ENCODE data around the gene TOR3A.

Gene TOR3A

DNA sequence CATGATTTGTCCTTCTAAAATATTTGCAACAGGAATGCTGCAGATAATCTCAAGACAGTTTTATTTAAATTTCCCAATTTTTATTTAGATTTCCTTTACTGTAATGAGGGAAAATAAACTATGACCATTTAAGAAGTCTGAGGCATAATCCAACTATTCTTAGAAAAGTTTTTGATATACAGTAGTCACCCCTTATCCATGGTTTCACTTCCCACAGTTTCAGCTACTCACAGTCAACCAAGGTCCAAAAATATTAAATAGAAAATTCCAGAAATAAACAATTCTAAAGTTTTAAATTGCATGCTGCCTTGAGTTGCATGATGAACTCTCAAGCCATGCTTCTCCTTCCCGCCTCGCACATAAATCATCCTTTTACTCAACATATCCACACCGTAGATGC is 33.3 kb downstream of the TOR3A start:
- TF ChIP-seq TAF1 (IDR thresholded peaks at IDR 0.05; ENCODE audit: borderline replicate concordance, insufficient read depth, low read length) (no peak), REST (IDR thresholded peaks at IDR 0.05; ENCODE audit: insufficient read depth in 1 of 2, low read depth in 2 of 2, low read length in 2 of 2) (no peak), POLR2AphosphoS5 (IDR thresholded peaks at IDR 0.05; ENCODE audit: low read depth, low read length) (no peak), FOXP2 (optimal IDR thresholded peaks at IDR 0.05; ENCODE audit: borderline replicate concordance, extremely low read depth, extremely low read length, insufficient read depth) (no peak), SIN3A (IDR thresholded peaks at IDR 0.05; ENCODE audit: borderline replicate concordance, insufficient read depth, low read length) (no peak)

- TF ChIP-seq POLR2AphosphoS5 (IDR thresholded peaks at IDR 0.05; ENCODE audit: low read depth, low read length) = no peak
- TF ChIP-seq FOXP2 (optimal IDR thresholded peaks at IDR 0.05; ENCODE audit: borderline replicate concordance, extremely low read depth, extremely low read length, insufficient read depth) = no peak
- TF ChIP-seq REST (IDR thresholded peaks at IDR 0.05; ENCODE audit: insufficient read depth in 1 of 2, low read depth in 2 of 2, low read length in 2 of 2) = no peak
- no peak for TF ChIP-seq SIN3A (IDR thresholded peaks at IDR 0.05; ENCODE audit: borderline replicate concordance, insufficient read depth, low read length)
- no peak for TF ChIP-seq TAF1 (IDR thresholded peaks at IDR 0.05; ENCODE audit: borderline replicate concordance, insufficient read depth, low read length)
Observed at GRCh38 chr1:179119513-179119912, 37.6 kb downstream of the TOR3A start.

GRCh38 chr1:179120736-179121135 is 38.9 kb downstream of the TOR3A start:
- TF ChIP-seq REST (IDR thresholded peaks at IDR 0.05; ENCODE audit: insufficient read depth in 1 of 2, low read depth in 2 of 2, low read length in 2 of 2) = no peak
- no peak for TF ChIP-seq SIN3A (IDR thresholded peaks at IDR 0.05; ENCODE audit: borderline replicate concordance, insufficient read depth, low read length)
- no peak for TF ChIP-seq FOXP2 (optimal IDR thresholded peaks at IDR 0.05; ENCODE audit: borderline replicate concordance, extremely low read depth, extremely low read length, insufficient read depth)
- TF ChIP-seq POLR2AphosphoS5 (IDR thresholded peaks at IDR 0.05; ENCODE audit: low read depth, low read length) = no peak
- TF ChIP-seq TAF1 (IDR thresholded peaks at IDR 0.05; ENCODE audit: borderline replicate concordance, insufficient read depth, low read length) = no peak

GRCh38 chr1:179121159-179121938 is 39.5 kb downstream of the TOR3A start:
- TF ChIP-seq SIN3A (IDR thresholded peaks at IDR 0.05; ENCODE audit: borderline replicate concordance, insufficient read depth, low read length) = no peak
- no peak for TF ChIP-seq TAF1 (IDR thresholded peaks at IDR 0.05; ENCODE audit: borderline replicate concordance, insufficient read depth, low read length)
- TF ChIP-seq REST (IDR thresholded peaks at IDR 0.05; ENCODE audit: insufficient read depth in 1 of 2, low read depth in 2 of 2, low read length in 2 of 2) = no peak
- no peak for TF ChIP-seq POLR2AphosphoS5 (IDR thresholded peaks at IDR 0.05; ENCODE audit: low read depth, low read length)
- TF ChIP-seq FOXP2 (optimal IDR thresholded peaks at IDR 0.05; ENCODE audit: borderline replicate concordance, extremely low read depth, extremely low read length, insufficient read depth) = no peak

Measured in PFSK-1 (cell line).